Cardiac muscle cell (in vitro differentiated cells and primary cell): Measurements from ENCODE around the gene GRK5. TPM values are rescaled to one million over a fixed set of nuclear protein-coding genes. Genes with fewer than 3 reads are reported as not detected.

Source experiments
- DNase-seq, 2 donors: peaks; one replicate each; pipeline versions ENCODE4 v3.0.0 to v3.0.0-alpha.2; 2010 to 2017; ENCODE audit warnings: low read depth in 1 of 2, low spot score in 1 of 2
- H3K27ac ChIP-seq: fragments of 200-600 bp; sonication (generic); 2 replicates; pipeline ENCODE4 v1.5.1; 2016
- H3K27me3 ChIP-seq: fragments of 200-600 bp; sonication (generic); 2 replicates; pipeline ENCODE4 v1.6.0; 2016; ENCODE audit warnings: control low read depth
- H3K36me3 ChIP-seq: fragments of 200-600 bp; sonication (generic); 2 replicates; pipeline ENCODE4 v1.5.1; 2016; ENCODE audit warnings: control low read depth
- H3K4me1 ChIP-seq: fragments of 200-600 bp; sonication (generic); 2 replicates; pipeline ENCODE4 v1.8.1; 2017; ENCODE audit warnings: low read depth, mild to moderate bottlenecking, mixed run types
- H3K4me3 ChIP-seq: fragments of 200-600 bp; sonication (generic); 2 replicates; pipeline ENCODE4 v1.5.1; 2016; ENCODE audit warnings: mild to moderate bottlenecking
- H3K9me3 ChIP-seq: fragments of 200-600 bp; sonication (generic); 2 replicates; pipeline ENCODE4 v1.5.1; 2017; ENCODE audit warnings: low read depth, mild to moderate bottlenecking, control low read depth
- polyA plus RNA-seq: library from polyadenylated mRNA; unstranded; fragments of >200 nt; fragmentation: Nextera tagmentation; extraction: Ambion mirVana; gene quantifications from 2 replicates; pipeline ENCODE4 v1.2.1, GENCODE V29; 2016
- total RNA-seq: library from RNA; depleted of rRNA; stranded (reverse); fragments of >200 nt; gene quantifications from 2 replicates; pipeline ENCODE4 v1.2.3, GENCODE V29; 2016
- TF ChIP-seq, protein P1 (sequence below): IDR thresholded peaks from 2 replicates; pipeline ENCODE4 v1.5.1; 2012; ENCODE audit warnings: low read depth, mild to moderate bottlenecking, low read length

GRK5 gene
- total and polyA plus RNA-seq, 2 experiments from 2014 or later: 3.5 to 18.3 TPM

GRCh38 chr10:119315128-119316001 is 108.0 kb downstream of the GRK5 start:
- H3K27me3 ChIP-seq: no peaks in the 10 kb centered on the region
- peaks cover 30% of the 10 kb centered on the region for H3K4me1 ChIP-seq
- no peaks in the 10 kb centered on the region for H3K36me3 ChIP-seq
- peak in 1 of 2 donors; percentile 85 for DNase-seq
- H3K4me3 ChIP-seq: no peak overlapping the region
- TF ChIP-seq, protein P1, sequence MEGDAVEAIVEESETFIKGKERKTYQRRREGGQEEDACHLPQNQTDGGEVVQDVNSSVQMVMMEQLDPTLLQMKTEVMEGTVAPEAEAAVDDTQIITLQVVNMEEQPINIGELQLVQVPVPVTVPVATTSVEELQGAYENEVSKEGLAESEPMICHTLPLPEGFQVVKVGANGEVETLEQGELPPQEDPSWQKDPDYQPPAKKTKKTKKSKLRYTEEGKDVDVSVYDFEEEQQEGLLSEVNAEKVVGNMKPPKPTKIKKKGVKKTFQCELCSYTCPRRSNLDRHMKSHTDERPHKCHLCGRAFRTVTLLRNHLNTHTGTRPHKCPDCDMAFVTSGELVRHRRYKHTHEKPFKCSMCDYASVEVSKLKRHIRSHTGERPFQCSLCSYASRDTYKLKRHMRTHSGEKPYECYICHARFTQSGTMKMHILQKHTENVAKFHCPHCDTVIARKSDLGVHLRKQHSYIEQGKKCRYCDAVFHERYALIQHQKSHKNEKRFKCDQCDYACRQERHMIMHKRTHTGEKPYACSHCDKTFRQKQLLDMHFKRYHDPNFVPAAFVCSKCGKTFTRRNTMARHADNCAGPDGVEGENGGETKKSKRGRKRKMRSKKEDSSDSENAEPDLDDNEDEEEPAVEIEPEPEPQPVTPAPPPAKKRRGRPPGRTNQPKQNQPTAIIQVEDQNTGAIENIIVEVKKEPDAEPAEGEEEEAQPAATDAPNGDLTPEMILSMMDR: no peak
- H3K27ac ChIP-seq: no peak overlapping the region
- H3K9me3 ChIP-seq: no peaks in the 10 kb centered on the region

- TF ChIP-seq, protein P1: no peak
- no peak for DNase-seq
- H3K4me3 ChIP-seq: no peak overlapping the region
- no peaks in the 10 kb centered on the region for H3K36me3 ChIP-seq
- peaks cover 30% of the 10 kb centered on the region for H3K4me1 ChIP-seq
- H3K27ac ChIP-seq: no peak overlapping the region
- no peaks in the 10 kb centered on the region for H3K27me3 ChIP-seq
- H3K9me3 ChIP-seq: no peaks in the 10 kb centered on the region
Observed at GRCh38 chr10:119316002-119316358, 108.6 kb downstream of the GRK5 start.

- H3K27ac ChIP-seq: peak overlapping the region; percentile 67
- H3K4me3 ChIP-seq: no peak overlapping the region
- no peaks in the 10 kb centered on the region for H3K9me3 ChIP-seq
- TF ChIP-seq, protein P1: no peak
- H3K27me3 ChIP-seq: no peaks in the 10 kb centered on the region
- peaks cover 30% of the 10 kb centered on the region for H3K4me1 ChIP-seq
- DNase-seq: peak in 1 of 2 donors; percentile 67
- H3K36me3 ChIP-seq: no peaks in the 10 kb centered on the region
Observed at GRCh38 chr10:119316729-119317097, 109.3 kb downstream of the GRK5 start.

DNA sequence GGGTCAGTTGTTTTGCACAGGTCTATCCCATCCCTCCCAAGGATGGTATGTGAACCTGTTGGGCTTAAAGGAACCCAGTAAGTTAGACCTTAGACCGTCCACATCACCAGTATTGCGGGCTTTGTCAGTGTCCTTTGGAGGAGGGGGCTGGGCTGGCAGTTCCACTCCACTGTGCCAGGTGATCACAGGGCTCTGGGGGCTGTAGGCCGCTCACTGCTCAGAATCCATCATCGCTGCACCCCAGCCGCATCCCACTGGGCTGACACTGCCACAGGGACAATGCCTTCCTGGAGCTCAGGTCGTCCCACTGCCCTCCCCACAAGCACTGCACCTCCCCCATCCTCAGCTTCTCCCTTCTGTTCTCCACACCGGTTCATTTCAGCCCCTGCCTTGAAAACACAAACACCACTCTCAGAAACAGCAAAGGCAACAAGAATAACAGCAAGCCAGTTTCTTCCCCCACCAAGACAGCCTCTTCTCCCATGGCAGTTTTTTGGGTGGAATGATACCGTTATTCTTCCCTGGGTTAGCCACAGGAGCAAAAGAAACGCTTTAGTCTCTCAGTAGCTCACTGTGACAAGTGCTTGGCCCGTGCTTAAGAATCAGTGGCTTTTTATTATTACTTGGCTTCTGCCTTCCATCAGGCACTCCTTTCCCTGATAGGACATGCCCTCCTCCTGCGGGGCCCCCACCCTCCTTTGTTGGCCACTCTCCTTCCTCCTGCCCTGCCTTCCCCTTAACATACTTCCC is 111.2 kb downstream of the GRK5 start:
- H3K4me3 ChIP-seq: no peak overlapping the region
- DNase-seq: no peak
- no peaks in the 10 kb centered on the region for H3K9me3 ChIP-seq
- H3K4me1 ChIP-seq: peaks cover 30% of the 10 kb centered on the region
- peak overlapping the region; percentile 19 for H3K27ac ChIP-seq
- TF ChIP-seq, protein P1: no peak
- H3K27me3 ChIP-seq: no peaks in the 10 kb centered on the region
- H3K36me3 ChIP-seq: no peaks in the 10 kb centered on the region

GRCh38 chr10:119319161-119319919 is 112.0 kb downstream of the GRK5 start:
- no peak for DNase-seq
- H3K36me3 ChIP-seq: no peaks in the 10 kb centered on the region
- no peaks in the 10 kb centered on the region for H3K9me3 ChIP-seq
- no peaks in the 10 kb centered on the region for H3K27me3 ChIP-seq
- H3K4me3 ChIP-seq: no peak overlapping the region
- peak overlapping the region; percentile 19 for H3K27ac ChIP-seq
- TF ChIP-seq, protein P1: no peak
- H3K4me1 ChIP-seq: peaks cover 30% of the 10 kb centered on the region
